DOHH2 (cell line): ENCODE measurements around the gene SMAD3.

Experiments used
- H3F3A ChIP-seq: fragments of 200-600 bp; sonication (generic), shearing (Covaris generic); 2 replicates; pipeline ENCODE4 v1.6.0; 2016; ENCODE audit warnings: antibody characterized with exemption, mild to moderate bottlenecking; ENCODE audit not compliant: control insufficient read depth, insufficient read depth
- H3K27ac ChIP-seq: fragments of 200-600 bp; sonication (generic); 2 replicates; pipeline ENCODE4 v1.5.1; 2014; ENCODE audit warnings: low read depth, mild to moderate bottlenecking, low read length, moderate library complexity
- H3K27me3 ChIP-seq: fragments of 200-600 bp; sonication (generic); 2 replicates; pipeline ENCODE4 v1.6.1; 2014; ENCODE audit warnings: mild to moderate bottlenecking, low read length, mixed read lengths; ENCODE audit not compliant: control insufficient read depth
- H3K36me3 ChIP-seq: fragments of 200-600 bp; sonication (generic); 2 replicates; pipeline ENCODE4 v1.6.1; 2014; ENCODE audit warnings: mild to moderate bottlenecking, low read length, moderate library complexity, mixed read lengths; ENCODE audit not compliant: control insufficient read depth
- H3K4me1 ChIP-seq: fragments of 200-600 bp; sonication (generic); 2 replicates; pipeline ENCODE4 v1.6.1; 2014; ENCODE audit warnings: mild to moderate bottlenecking, low read length, mixed read lengths; ENCODE audit not compliant: control insufficient read depth
- H3K4me2 ChIP-seq: fragments of 200-600 bp; sonication (generic); 2 replicates; pipeline ENCODE4 v1.6.0; 2014; ENCODE audit warnings: mild to moderate bottlenecking, low read length, moderate library complexity
- H3K4me3 ChIP-seq: fragments of 200-600 bp; sonication (generic); 2 replicates; pipeline ENCODE4 v1.5.1; 2014; ENCODE audit warnings: mild to moderate bottlenecking, low read length, mixed read lengths
- H3K79me2 ChIP-seq: fragments of 200-600 bp; sonication (generic); 2 replicates; pipeline ENCODE4 v1.6.1; 2014; ENCODE audit warnings: mild to moderate bottlenecking, low read length, mixed read lengths; ENCODE audit not compliant: control insufficient read depth
- H3K9me2 ChIP-seq: fragments of 200-600 bp; sonication (generic); replicated peaks from 2 replicates; pipeline ENCODE4 v1.6.1; 2014; ENCODE audit warnings: mild to moderate bottlenecking, low read length, mixed read lengths; ENCODE audit not compliant: control insufficient read depth
- H3K9me3 ChIP-seq: fragments of 200-600 bp; sonication (generic); 2 replicates; pipeline ENCODE4 v1.6.1; 2014; ENCODE audit warnings: antibody characterized with exemption, low read length, mixed read lengths; ENCODE audit not compliant: control insufficient read depth, insufficient read depth
- H4K20me1 ChIP-seq: fragments of 200-600 bp; sonication (generic); 2 replicates; pipeline ENCODE4 v1.6.0; 2014; ENCODE audit warnings: low read depth, mild to moderate bottlenecking, antibody characterized with exemption, low read length, moderate library complexity; ENCODE audit not compliant: control insufficient read depth, insufficient read depth
- CTCF ChIP-seq: fragments of 200-600 bp; sonication (generic); IDR thresholded peaks from one replicate; pipeline ENCODE4 v1.5.1; 2014; ENCODE audit warnings: antibody characterized with exemption, mild to moderate bottlenecking, low read depth, low read length; ENCODE audit not compliant: poor library complexity, severe bottlenecking
- EZH2phosphoT487 ChIP-seq: fragments of 200-600 bp; sonication (generic); IDR thresholded peaks from 2 replicates; pipeline ENCODE4 v1.6.1; 2017; ENCODE audit warnings: borderline replicate concordance, mild to moderate bottlenecking, antibody characterized with exemption, low read length, moderate library complexity, mixed read lengths

Gene SMAD3

GRCh38 chr15:67065531-67066005, at the start of gene SMAD3:
TSS of gene SMAD3 (plus strand) at chr15:67065602. CDS start at chr15:67066155, 553 bp downstream.
- H3K27ac ChIP-seq, result peak within 1 kb of the TSS; percentile 68

DNA sequence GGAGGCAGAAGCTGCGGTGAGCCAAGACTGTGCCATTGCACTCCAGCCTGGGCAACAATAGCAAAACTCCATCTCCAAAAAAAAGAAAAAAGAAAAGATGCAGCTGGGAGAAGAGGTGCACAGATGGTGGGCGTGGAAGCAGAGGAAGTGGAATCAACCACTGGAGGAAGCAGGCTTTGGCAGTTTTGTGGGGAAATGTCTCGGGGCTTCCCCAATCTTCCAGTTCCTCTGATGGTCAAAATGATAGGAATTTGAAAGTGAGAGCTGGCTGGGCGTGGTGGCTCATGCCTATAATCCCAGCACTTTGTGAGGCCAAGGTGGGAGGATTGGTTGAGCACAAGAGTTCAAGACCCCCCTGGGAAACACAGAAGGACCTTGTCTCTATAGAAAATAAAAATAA, 48.1 kb upstream of the SMAD3 start:
- TF ChIP-seq EZH2phosphoT487 (no peak), CTCF (no peak)
- Histone ChIP-seq H3K27ac (no peak overlapping the region), H3K4me3 (no peak overlapping the region), H3K4me1 (no peaks in the 10 kb centered on the region), H3K79me2 (no peaks in the 10 kb centered on the region), H3K36me3 (no peaks in the 10 kb centered on the region), H3K9me2 (no peaks in the 10 kb centered on the region), H4K20me1 (no peaks in the 10 kb centered on the region), H3K27me3 (no peaks in the 10 kb centered on the region; the same call in 1 of the 2 replicates), H3F3A (no peaks in the 10 kb centered on the region), H3K4me2 (no peak overlapping the region), H3K9me3 (no peaks in the 10 kb centered on the region)

More at GRCh38 chr15:67065531-67066005, at the start of gene SMAD3:
- Histone ChIP-seq H3K4me1 (peaks cover 29% of the 10 kb centered on the region), H3K9me2 (no peaks in the 10 kb centered on the region), H3K27me3 (peaks cover 8% of the 10 kb centered on the region), H3K36me3 (peaks cover 12% of the 10 kb centered on the region), H3K79me2 (peaks cover 44% of the 10 kb centered on the region), H3K9me3 (no peaks in the 10 kb centered on the region), H3K4me3 (peak within 1 kb of the TSS; percentile 95), H3K4me2 (peak within 1 kb of the TSS; percentile 90), H4K20me1 (peaks cover 25% of the 10 kb centered on the region), H3F3A (peaks cover 4% of the 10 kb centered on the region; the same call in 1 of the 2 replicates)
- TF ChIP-seq CTCF (no peak), EZH2phosphoT487 (no peak)

GRCh38 chr15:67018026-67018425, 47.4 kb upstream of the SMAD3 start:
- no peak for TF ChIP-seq CTCF
- no peak for TF ChIP-seq EZH2phosphoT487
- Histone ChIP-seq H3K27me3 (peaks cover 2% of the 10 kb centered on the region; the same call in 1 of the 2 replicates), H3F3A (no peaks in the 10 kb centered on the region), H3K4me1 (no peaks in the 10 kb centered on the region), H3K9me3 (no peaks in the 10 kb centered on the region), H3K79me2 (no peaks in the 10 kb centered on the region), H3K9me2 (no peaks in the 10 kb centered on the region), H3K27ac (no peak overlapping the region), H3K4me2 (no peak overlapping the region), H3K36me3 (no peaks in the 10 kb centered on the region), H4K20me1 (no peaks in the 10 kb centered on the region), H3K4me3 (no peak overlapping the region)
